Body of pancreas (tissue), 4 donors: ENCODE results near the gene ADAMTS17.

Experiments used
- CTCF ChIP-seq, 7 experiments: fragments of 450-650 bp in 4 of 7; fragments of 200-600 bp in 3 of 7; sonication (generic) in 3 of 7; IDR thresholded peaks; one replicate each; pipeline ENCODE4 v1.5.1; 2016 to 2019; ENCODE audit warnings: antibody characterized with exemption in 7 of 7
- POLR2A ChIP-seq, 3 donors: fragments of 450-650 bp; IDR thresholded peaks; one replicate each; pipeline ENCODE4 v1.6.1; 2016; ENCODE audit warnings: antibody characterized with exemption in 3 of 3, mild to moderate bottlenecking in 2 of 3

GRCh38 chr15:100263721-100264455 is 77.9 kb downstream of the ADAMTS17 start:
- no peak for TF ChIP-seq CTCF (IDR thresholded peaks at IDR 0.05)
- no peak for TF ChIP-seq POLR2A (IDR thresholded peaks at IDR 0.05)
